WTC11 (cell line): Measurements from ENCODE around the gene MYL9. TPM values are rescaled to one million over a fixed set of nuclear protein-coding genes. Genes with fewer than 3 reads are reported as not detected.

Experiments used
- ZNF396 ChIP-seq: fragments of 250-450 bp; sonication (Bioruptor Pico); IDR thresholded peaks from 2 replicates; pipeline ENCODE4 v1.8.0; 2021; ENCODE audit warnings: mild to moderate bottlenecking, moderate library complexity, borderline replicate concordance
- total RNA-seq: library from RNA; stranded (reverse); gene quantifications from 3 replicates; pipeline ENCODE4 v1.2.3, GENCODE V29; 2021

The MYL9 gene
- total RNA-seq, 1 experiment from 2014 or later: 54.7 TPM

DNA sequence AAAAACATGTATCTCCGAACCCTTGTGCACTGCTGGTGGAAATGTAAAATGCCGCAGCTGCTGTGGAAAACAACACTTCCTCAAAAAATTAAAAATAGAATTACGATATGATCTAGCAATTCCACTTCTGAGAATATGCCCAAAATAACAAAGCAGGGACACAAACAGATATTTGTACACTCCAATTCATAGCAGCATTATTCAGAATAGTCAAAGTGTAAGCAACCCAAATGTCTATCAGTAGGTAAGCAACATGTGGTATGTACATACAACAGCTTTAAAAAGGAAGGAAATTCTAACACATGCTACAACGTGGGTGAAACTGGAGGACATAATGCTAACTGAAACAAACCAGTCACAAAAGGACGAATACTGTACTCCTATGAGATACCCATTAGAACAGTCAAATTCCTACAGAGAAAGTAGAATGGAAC, 58.6 kb downstream of the MYL9 start (continued):
- TF ChIP-seq ZNF396 (CRISPR knock-in tag): no peak

Other genes starting within 250 kb of the MYL9 start
- gene DLGAP4, start 235.2 kb upstream of the MYL9 start, total RNA-seq: 52.6 to 54.6 TPM (median 54.6 TPM) in 3 replicates
- gene TGIF2, start 32.1 kb downstream of the MYL9 start, total RNA-seq: 71.1 to 88.9 TPM (median 80.3 TPM) in 3 replicates
- gene RAB5IF, start 64.3 kb downstream of the MYL9 start, total RNA-seq: 83.2 to 89.4 TPM (median 88.4 TPM) in 3 replicates
- gene SLA2, start 104.7 kb downstream of the MYL9 start, total RNA-seq: 0.11 to 0.23 TPM (median 0.17 TPM) in 3 replicates
- gene NDRG3, start 204.6 kb downstream of the MYL9 start, total RNA-seq: 26.0 to 27.0 TPM (median 26.3 TPM) in 3 replicates
- 26.0 to 27.0 TPM (median 26.9 TPM) in 3 replicates for gene DSN1, start 232.2 kb downstream of the MYL9 start, total RNA-seq